DND-41 (cell line): ENCODE results near the gene OR2T33.

Experiments
- EZH2 ChIP-seq: IDR thresholded peaks from 3 replicates; pipeline ENCODE4 v1.6.1; 2012; ENCODE audit warnings: borderline replicate concordance, low read depth, mild to moderate bottlenecking, moderate library complexity, low read length, inconsistent platforms; ENCODE audit not compliant: severe bottlenecking
- TF ChIP-seq, protein P1 (sequence below): IDR thresholded peaks from 2 replicates; pipeline ENCODE4 v1.5.1; 2012; ENCODE audit warnings: borderline replicate concordance, low read length, moderate library complexity, mild to moderate bottlenecking; ENCODE audit not compliant: poor library complexity, severe bottlenecking; ENCODE audit errors: extremely low read depth

DNA sequence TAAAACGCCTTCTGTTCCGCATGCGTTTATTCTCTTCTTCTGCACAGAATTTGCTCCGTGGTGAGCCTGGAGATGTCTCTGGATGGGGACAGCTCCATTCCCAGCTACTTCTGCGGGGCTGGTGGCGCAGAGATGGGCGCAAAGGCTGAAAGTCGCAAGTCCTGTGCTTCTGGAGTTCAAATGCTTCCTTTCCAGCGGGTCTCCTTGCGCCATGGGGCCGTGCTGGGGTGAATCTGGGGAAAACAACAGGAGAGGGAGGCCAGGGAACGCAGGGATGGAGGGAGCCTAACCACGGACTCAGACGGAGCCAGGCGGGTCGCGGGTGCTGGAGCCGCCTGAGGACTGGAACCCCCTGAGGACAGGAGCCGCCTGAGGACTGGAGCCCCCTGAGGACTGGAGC, 28.3 kb upstream of the OR2T33 start:
- TF ChIP-seq, protein P1, sequence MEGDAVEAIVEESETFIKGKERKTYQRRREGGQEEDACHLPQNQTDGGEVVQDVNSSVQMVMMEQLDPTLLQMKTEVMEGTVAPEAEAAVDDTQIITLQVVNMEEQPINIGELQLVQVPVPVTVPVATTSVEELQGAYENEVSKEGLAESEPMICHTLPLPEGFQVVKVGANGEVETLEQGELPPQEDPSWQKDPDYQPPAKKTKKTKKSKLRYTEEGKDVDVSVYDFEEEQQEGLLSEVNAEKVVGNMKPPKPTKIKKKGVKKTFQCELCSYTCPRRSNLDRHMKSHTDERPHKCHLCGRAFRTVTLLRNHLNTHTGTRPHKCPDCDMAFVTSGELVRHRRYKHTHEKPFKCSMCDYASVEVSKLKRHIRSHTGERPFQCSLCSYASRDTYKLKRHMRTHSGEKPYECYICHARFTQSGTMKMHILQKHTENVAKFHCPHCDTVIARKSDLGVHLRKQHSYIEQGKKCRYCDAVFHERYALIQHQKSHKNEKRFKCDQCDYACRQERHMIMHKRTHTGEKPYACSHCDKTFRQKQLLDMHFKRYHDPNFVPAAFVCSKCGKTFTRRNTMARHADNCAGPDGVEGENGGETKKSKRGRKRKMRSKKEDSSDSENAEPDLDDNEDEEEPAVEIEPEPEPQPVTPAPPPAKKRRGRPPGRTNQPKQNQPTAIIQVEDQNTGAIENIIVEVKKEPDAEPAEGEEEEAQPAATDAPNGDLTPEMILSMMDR: no peak
- no peak for TF ChIP-seq EZH2
